ENCODE data around the gene SETD1B. TPM values are rescaled to one million over a fixed set of nuclear protein-coding genes. Genes with fewer than 3 reads are reported as not detected.
"Not testable (repeated sequence)": the region's sequence is repeated elsewhere in the genome, so short reads cannot be mapped to it uniquely, and the experiment has no call there.

The SETD1B gene
- total RNA-seq, 1 donor from 2014 or later, result 25.9 TPM

GRCh38 chr12:121871467-121871866, 67.7 kb downstream of the SETD1B start:
- TF ChIP-seq, protein P1, sequence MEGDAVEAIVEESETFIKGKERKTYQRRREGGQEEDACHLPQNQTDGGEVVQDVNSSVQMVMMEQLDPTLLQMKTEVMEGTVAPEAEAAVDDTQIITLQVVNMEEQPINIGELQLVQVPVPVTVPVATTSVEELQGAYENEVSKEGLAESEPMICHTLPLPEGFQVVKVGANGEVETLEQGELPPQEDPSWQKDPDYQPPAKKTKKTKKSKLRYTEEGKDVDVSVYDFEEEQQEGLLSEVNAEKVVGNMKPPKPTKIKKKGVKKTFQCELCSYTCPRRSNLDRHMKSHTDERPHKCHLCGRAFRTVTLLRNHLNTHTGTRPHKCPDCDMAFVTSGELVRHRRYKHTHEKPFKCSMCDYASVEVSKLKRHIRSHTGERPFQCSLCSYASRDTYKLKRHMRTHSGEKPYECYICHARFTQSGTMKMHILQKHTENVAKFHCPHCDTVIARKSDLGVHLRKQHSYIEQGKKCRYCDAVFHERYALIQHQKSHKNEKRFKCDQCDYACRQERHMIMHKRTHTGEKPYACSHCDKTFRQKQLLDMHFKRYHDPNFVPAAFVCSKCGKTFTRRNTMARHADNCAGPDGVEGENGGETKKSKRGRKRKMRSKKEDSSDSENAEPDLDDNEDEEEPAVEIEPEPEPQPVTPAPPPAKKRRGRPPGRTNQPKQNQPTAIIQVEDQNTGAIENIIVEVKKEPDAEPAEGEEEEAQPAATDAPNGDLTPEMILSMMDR (conservative IDR thresholded peaks at IDR 0.05), result no peak
- Mint-ChIP-seq H3K4me1 (no peaks in the 10 kb centered on the region), H3K9me3 (no peaks in the 10 kb centered on the region), H3K36me3 (ENCODE audit: low read depth) (no peaks in the 10 kb centered on the region), H3K27ac (ENCODE audit: unreplicated experiment) (no peak overlapping the region), H3K4me3 (no peak overlapping the region), H3K27me3 (ENCODE audit: low read depth) (no peaks in the 10 kb centered on the region)
- no peak for DNase-seq (ENCODE audit: low read depth, low spot score)

- no peak for DNase-seq (ENCODE audit: low read depth, low spot score)
- H3K9me3 Mint-ChIP-seq, result no peaks in the 10 kb centered on the region
- no peak overlapping the region for H3K27ac Mint-ChIP-seq (ENCODE audit: unreplicated experiment)
- H3K4me3 Mint-ChIP-seq, result no peak overlapping the region
- TF ChIP-seq, protein P1 (conservative IDR thresholded peaks at IDR 0.05), result no peak
- H3K4me1 Mint-ChIP-seq, result no peaks in the 10 kb centered on the region
- H3K36me3 Mint-ChIP-seq (ENCODE audit: low read depth), result no peaks in the 10 kb centered on the region
- H3K27me3 Mint-ChIP-seq (ENCODE audit: low read depth), result no peaks in the 10 kb centered on the region
Observed at GRCh38 chr12:121872546-121873215, 68.9 kb downstream of the SETD1B start.

- no peaks in the 10 kb centered on the region for H3K27me3 Mint-ChIP-seq (ENCODE audit: low read depth)
- TF ChIP-seq, protein P1 (conservative IDR thresholded peaks at IDR 0.05), result no peak
- no peak for DNase-seq (ENCODE audit: low read depth, low spot score)
- no peaks in the 10 kb centered on the region for H3K9me3 Mint-ChIP-seq
- no peaks in the 10 kb centered on the region for H3K36me3 Mint-ChIP-seq (ENCODE audit: low read depth)
- no peak overlapping the region for H3K4me3 Mint-ChIP-seq
- H3K27ac Mint-ChIP-seq (ENCODE audit: unreplicated experiment), result no peak overlapping the region
- no peaks in the 10 kb centered on the region for H3K4me1 Mint-ChIP-seq
Observed at GRCh38 chr12:121873216-121873569, 69.4 kb downstream of the SETD1B start.

- H3K27me3 Mint-ChIP-seq (ENCODE audit: low read depth), result no peaks in the 10 kb centered on the region
- H3K9me3 Mint-ChIP-seq, result no peaks in the 10 kb centered on the region
- DNase-seq (ENCODE audit: low read depth, low spot score), result no peak
- TF ChIP-seq, protein P1 (conservative IDR thresholded peaks at IDR 0.05), result no peak
- H3K4me3 Mint-ChIP-seq, result no peak overlapping the region
- H3K36me3 Mint-ChIP-seq (ENCODE audit: low read depth), result no peaks in the 10 kb centered on the region
- no peaks in the 10 kb centered on the region for H3K4me1 Mint-ChIP-seq
- H3K27ac Mint-ChIP-seq (ENCODE audit: unreplicated experiment), result no peak overlapping the region
Observed at GRCh38 chr12:121874071-121874470, 70.3 kb downstream of the SETD1B start.

DNA sequence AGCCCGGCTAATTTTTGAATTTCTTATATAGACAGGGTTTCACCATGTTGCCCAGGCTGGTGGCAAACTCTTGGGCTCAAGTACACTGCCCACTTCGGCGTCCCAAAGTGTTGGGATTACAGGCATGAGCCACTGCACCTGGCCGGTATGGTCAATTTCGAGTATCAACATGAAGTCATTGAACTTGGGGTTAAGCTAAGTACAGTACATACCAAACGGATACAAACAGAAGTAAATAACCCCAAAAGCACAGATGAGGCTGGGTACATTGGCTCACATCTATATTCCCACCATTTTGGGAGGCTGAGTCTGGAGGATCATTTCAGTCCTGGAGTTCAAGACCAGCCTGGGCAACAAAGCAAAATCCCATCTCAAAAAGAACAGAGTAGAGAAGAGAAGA, 71.8 kb downstream of the SETD1B start:
- Mint-ChIP-seq H3K4me1 (no peaks in the 10 kb centered on the region), H3K9me3 (no peaks in the 10 kb centered on the region), H3K27me3 (ENCODE audit: low read depth) (no peaks in the 10 kb centered on the region), H3K27ac (ENCODE audit: unreplicated experiment) (no peak overlapping the region), H3K4me3 (no peak overlapping the region), H3K36me3 (ENCODE audit: low read depth) (no peaks in the 10 kb centered on the region)
- DNase-seq (ENCODE audit: low read depth, low spot score), result no peak
- TF ChIP-seq, protein P1 (conservative IDR thresholded peaks at IDR 0.05), result no peak

DNA sequence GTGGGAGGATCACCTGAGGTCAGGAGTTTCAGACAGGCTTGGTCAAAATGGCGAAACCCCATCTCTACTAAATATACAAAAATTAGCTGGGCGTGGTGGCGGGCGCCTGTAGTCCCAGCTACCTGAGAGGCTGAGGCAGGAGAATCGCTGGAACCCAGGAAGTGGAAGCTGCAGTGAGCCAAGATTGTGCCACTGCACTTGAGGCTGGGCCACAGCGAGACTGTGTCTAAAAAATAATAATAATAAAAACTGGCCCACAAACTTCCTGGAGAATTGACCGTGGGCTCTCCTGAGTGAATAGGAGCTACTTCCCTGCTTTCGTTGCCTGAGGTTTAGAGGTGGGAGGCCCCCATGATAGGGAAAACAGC, 72.3 kb downstream of the SETD1B start:
- H3K4me3 Mint-ChIP-seq; H3K9me3 Mint-ChIP-seq; DNase-seq (ENCODE audit: low read depth, low spot score); H3K36me3 Mint-ChIP-seq (ENCODE audit: low read depth); H3K4me1 Mint-ChIP-seq; H3K27ac Mint-ChIP-seq (ENCODE audit: unreplicated experiment); H3K27me3 Mint-ChIP-seq (ENCODE audit: low read depth): not testable (repeated sequence)

Other genes starting within 250 kb of the SETD1B start
- gene KDM2B, start 223.0 kb upstream of the SETD1B start, total RNA-seq, result 79.2 and 85.6 TPM in 2 replicates
- 13.7 and 15.1 TPM in 2 replicates for gene ORAI1, start 177.5 kb upstream of the SETD1B start, total RNA-seq
- 0.57 and 0.63 TPM in 2 replicates for gene MORN3, start 134.4 kb upstream of the SETD1B start, total RNA-seq
- 14.1 and 14.6 TPM in 2 replicates for gene TMEM120B, start 91.3 kb upstream of the SETD1B start, total RNA-seq
- 23.8 and 25.5 TPM in 2 replicates for gene RHOF, start 10.3 kb upstream of the SETD1B start, total RNA-seq
- gene HPD, start 54.9 kb downstream of the SETD1B start, total RNA-seq, result 0.21 TPM in 1 of 2 replicates, not detected in the other
- gene PSMD9, start 84.8 kb downstream of the SETD1B start, total RNA-seq, result 46.3 and 47.4 TPM in 2 replicates
- gene CFAP251, start 114.6 kb downstream of the SETD1B start, total RNA-seq, result 1.6 and 2.0 TPM in 2 replicates
- 57.4 and 60.1 TPM in 2 replicates for gene BCL7A, start 217.9 kb downstream of the SETD1B start, total RNA-seq

Data from neural crest cell (in vitro differentiated cells).